ENCODE measurements around the gene ALOX12B.
A peak's percentile ranks its signal among the peaks of the same experiment; 100 is the strongest.
"Not testable (repeated sequence)": the region's sequence is repeated elsewhere in the genome, so short reads cannot be mapped to it uniquely, and the experiment has no call there.

ALOX12B gene

DNA sequence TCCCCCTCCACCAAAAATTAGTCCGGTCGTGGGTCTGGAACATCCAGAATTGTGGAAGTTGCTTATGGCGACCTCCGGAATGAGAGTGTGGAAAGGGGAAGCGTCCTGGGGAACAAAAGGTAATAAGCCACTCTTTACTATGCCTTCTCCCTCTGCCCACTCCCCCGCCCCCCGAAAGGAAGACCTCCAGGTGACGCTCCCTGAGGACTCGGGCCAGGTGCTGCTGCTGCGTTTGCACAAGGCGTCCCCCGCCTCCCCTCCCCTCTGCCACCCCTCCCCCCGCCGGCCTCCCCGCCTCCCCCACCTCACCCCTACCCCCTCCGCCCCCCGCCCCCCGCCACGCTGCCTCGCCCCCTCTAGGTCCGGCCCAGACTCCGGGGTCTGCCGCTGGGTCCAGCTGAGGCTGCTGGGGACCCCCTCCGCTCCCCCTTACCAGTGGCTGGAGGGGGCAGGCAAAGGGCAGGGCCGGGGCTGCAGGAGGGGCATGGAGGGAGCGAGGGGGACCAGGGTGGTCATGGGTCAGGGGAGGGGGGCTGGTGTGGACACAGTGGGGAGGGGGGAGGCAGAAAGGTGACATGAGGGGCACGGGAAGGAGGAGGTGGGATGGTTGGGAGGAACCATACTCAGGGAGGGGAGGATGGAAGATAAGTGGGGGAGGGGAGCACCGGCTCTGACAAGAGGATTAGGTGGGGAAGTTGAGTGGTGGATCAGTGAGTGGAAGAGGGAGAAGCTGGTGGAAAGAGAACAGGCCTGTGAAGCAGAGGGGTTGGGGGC lies 23.6 kb downstream of the ALOX12B start:
- DNase-seq: no peak

DNA sequence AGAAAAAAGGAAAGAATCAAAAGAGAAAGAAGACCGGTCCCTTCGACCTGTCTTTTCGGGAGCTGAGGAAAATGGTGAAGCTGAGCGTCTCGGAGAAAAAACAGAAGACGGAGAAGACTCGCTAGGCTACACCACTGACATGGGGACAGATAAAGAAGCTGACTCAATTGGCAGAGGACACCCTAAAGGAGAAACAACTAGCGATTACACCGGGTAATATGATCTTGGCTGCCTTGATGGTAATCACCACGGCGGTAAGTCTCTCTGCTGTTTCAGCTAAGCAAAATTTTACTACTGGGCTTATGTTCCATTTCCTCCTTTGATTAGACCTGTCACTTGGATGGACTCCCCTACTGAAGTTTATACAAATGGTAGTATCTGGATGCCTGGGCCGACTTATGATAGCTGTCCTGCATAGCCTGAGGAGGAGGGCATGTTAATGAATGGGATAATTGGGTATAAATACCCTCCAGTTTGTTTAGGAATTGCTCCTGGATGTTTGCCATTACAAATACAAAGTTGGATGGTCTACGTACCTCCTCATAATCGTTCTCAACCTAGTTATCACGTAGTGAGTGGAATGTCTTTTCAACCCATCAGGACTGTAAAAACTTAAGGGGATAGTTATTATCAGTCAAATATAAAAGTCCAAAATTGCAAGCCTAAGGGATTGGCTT lies 24.6 kb downstream of the ALOX12B start:
- DNase-seq: no peak

DNA sequence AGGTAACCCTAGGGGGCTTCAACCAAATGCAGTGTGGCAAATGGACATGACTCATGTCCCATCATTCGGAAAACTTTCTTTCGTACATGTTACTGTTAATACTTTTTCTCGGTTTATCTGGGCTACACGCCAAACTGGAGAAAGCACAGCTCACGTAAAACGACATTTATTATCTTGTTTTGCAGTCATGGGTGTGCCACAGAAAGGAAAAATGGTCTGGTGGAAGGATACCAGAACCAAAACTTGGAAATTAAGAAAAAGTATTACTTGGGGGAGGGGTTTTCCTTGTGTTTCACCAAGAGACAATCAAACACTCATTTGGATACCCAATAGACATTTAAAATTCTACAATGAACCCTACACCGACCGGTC lies 25.1 kb downstream of the ALOX12B start:
- DNase-seq: no peak

DNA sequence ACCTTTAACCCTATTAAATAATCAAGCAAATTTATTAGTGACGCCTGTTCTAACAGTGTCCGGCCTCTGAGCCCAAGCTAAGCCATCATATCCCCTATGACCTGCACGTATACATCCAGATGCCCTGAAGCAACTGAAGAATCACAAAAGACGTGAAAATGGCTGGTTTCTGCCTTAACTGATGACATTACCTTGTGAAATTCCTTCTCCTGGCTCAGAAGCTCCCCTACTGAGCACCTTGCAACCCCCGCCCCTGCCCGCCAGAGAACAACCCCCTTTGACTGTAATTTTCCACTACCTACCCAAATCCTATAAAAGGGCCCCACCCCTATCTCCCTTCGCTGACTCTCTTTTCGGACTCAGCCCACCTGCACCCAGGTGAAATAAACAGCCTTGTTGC lies 25.7 kb downstream of the ALOX12B start:
- not testable (repeated sequence) for DNase-seq

DNA sequence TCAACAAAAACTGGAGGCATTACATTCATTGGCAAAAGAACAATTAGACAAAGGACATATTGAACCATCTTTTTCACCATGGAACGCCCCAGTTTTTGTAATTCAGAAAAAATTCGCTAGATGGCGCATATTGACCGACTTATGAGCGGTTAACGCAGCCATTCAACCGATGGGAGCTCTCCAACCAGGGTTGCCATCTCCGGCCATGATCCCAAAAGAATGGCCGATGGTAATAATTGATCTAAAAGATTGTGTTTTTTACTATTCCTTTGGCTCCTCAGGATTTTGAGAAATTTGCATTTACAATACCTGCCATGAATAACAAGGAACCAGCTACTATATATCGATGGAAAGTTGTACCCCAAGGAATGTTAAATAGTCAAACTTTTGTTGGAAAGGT lies 27.2 kb downstream of the ALOX12B start:
- peak; percentile 83 to 92 (median 86) for DNase-seq

DNA sequence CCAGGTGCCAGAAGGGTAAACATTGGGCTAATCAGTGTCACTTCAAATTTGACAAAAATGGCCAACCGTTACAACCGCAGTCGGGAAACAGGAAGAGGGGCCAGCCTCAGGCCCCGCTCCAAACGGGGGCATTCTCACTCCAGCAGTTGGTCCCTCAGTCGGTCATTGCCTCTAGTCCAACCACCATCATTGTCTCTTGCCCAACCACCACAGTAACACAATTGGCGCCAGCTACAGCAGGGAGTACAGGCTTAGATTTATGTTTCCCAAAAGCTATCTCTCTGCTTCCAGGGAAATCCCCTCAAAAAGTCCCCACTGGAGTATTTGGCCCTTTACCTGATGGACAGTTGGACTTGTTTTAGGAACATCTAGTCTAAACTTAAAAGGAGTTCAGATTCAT lies 28.4 kb downstream of the ALOX12B start:
- peak in 1 of 3 donors; percentile 34 for DNase-seq

DNA sequence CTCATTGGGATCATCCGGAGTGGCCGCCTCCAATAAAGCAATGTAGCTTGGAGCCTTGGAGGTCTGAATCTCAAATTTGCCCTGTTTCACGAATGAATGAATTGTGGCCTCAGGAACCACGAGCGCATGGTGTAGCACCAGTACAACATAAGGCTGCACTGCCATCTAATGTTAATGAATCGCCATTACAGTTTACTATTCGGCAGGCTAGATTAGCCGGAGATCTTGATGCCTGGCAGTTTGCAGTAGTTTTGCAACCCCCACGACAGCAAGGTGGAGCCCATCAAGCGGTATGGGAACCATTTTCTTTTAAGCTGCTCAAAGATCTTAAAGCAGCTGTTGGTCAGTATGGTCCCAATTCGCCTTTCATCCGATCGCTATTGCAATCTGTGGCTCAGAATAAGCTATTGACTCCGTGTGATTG lies 29.8 kb downstream of the ALOX12B start:
- DNase-seq: peak; percentile 83 to 92 (median 89)

DNA sequence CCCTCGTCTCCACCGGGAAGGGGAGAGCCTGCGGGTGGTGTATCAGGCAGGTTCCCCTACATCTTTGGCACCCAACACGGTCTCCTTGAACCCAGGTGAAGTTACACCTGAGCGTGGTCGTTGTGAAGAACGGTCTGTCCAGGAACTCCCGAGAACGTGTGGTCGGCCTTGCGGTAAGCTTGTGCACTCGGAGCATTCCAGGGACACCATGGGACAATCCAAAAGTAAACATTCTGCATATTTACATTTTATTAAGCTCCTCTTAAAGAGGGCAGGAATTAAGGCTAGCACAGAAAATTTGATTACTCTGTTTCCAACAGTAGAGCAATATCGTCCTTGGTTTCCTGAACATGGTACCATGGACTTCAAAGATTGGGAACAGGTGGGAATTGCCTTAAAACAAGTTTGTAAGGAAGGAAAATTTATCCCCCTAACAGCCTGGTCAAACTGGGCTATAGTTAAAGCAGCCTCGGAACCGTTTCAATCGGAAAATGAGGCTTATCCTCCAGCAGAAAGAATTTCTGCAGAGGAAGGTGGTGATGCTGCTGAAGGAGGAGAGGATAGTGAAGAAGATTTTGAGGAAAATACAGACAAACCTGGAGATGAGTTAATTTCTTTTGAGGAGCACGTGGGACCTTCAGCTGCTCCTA lies 30.4 kb downstream of the ALOX12B start:
- no peak for DNase-seq

DNA sequence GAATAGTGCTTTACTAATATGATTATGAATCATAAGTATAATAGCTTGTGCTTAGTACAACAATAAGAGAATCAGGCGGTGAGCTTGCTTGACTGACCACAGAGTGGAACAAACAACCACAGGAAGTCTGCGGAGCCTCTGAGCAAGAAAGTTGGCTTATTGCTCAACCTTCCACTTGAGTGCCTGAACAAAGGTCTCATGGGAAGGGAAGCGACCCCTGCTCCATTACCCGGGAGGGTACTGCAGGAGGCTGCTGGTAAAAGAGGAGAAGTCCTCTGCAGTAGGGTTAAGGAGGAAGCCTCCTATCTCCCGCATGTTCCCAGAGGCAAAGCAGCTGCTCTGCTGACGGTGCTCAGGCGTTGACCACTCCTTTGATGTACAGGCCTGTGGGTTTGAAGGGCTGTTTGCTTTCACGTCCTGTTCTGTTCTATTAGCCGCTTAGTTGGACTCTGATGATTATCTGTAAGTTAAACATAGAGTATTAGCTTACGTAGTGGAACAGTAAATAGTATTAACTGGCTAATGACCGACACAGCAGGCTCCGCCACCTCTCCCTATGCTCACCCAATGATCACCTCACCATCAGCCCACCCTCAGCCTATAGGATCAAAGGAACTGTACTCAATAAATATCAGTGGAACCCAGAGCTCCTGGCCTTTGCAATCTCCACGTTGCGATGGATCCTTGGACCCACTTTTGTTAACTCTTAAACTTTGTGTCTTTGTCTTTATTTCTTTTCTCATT lies 31.1 kb downstream of the ALOX12B start:
- peak; percentile 81 to 93 (median 91) for DNase-seq

DNA sequence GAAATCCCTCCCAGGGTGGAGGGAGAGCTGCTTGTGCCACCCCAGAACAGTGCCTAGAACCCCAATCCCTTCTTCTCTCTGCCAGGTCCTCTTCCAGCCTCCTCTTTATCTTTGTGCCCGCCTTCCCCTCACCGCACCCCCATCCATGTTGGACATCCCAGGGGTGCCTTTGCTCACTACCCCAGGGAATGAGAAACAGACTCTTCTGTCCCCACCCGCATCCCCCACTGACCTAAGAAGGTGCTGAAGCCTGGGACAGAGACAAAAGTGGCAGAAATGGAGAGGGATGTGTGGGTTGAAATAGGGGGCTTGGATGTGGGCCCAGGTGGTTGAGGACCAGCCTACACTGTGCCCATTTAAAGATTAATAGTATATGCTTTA lies 31.7 kb downstream of the ALOX12B start:
- DNase-seq: no peak

DNA sequence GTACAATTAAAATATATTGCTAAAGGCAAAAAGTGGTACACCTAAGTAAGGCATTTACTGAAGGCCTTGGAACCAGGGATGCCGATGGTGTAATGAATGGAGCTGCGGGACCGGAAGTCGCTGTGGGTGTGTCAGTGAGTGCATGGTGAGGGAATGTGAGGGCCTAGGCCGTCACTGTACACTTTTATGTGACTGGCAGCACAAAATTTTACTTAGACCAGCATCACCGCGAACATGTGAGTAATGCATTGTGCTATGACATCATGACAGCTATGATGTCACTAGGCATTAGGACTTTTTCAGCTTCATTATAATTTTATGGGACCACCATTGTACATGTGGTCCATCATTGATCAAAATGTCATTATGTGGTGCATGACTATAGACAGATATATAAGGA lies 33.9 kb downstream of the ALOX12B start:
- DNase-seq: no peak

DNA sequence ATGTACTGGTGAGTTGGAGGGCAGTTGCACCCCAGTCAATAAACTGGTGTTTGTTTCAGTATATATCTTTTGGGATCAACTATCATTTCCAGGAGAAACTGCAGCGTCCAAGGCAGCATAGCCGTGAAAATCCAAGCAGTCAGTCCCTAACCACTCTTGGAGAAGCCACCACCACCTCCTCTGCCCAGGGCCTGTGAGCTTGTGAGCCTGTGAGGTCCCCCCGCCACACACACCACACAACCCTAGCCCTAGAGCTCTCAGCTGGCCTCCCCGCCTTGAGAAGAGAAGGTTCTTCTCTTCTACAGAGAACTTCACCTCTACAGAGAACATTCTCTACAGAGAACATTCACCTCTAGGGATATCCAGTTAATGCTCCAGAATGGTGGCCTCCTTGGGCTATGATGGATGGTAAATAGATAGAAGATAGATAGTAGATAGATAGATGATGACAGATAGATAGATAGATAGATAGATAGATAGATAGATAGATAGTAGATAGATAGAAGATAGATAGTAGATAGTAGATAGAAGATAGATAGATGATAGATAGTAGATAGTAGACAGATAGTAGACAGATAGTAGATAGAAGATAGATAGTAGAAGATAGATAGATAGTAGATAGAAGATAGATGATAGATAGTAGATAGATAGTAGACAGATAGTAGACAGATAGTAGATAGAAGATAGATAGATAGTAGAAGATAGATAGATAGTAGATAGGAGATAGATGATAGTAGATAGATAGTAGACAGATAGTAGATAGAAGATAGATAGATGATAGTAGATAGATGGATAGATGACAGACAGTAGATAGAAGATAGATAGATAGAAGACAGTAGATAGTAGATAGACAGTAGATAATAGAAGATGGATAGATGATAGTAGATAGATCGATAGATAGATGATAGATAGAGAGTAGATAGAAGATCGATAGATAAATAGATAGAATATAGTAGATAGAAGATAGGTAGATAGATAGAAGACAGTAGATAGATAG lies 35.0 kb downstream of the ALOX12B start:
- DNase-seq: no peak

DNA sequence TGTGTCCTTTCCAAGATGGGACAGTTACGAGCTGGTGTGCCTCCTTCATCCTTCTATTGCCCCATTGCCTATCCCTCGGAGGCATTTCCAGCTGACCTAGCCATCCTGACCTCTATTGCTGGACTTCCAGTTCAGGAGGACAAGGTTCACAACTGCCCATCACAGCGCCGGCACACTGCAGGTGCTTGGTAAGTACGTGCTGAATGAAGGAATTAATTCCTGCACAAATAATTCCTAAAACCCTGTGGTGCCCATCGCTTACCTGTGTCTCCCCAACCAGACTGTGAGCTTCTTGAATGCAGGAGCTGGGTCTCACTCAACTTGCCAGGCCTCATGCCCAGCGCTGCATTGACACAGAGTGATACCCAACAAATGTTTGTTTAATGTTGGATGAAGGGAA lies 35.7 kb downstream of the ALOX12B start:
- DNase-seq: no peak

DNA sequence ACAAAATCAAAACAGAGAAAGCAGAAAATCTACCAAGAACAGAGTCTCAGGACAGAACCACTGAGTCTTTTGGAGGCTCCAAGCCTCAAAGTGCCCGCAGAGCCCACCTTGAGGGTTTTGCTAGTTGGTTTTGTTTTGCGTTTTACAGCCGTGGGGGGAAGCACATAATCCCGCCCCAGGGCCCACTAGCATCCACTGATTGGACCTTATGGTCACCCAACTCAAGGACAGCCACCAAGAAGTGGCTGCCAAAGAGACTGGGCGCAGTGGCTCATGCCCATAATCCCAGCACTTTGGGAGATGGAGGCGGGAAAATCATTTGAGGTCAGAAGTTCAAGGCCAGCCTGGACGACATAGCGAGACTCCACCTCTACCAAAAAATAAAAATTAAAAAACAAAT lies 38.8 kb downstream of the ALOX12B start:
- no peak for DNase-seq

DNA sequence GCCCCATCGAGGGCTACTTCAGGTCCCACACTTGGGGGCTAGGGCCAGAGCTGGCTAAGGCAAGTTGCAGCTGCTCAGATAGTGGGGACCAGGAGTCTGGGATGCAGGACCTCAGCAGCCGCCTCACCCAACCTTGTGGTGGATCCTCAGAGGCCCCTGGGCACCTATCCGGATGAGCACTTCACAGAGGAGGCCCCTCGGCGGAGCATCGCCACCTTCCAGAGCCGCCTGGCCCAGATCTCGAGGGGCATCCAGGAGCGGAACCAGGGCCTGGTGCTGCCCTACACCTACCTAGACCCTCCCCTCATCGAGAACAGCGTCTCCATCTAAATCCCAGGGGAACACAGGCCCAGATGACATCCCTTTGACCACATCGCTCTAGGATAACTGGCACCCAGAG lies 39.3 kb downstream of the ALOX12B start:
- no peak for DNase-seq

DNA sequence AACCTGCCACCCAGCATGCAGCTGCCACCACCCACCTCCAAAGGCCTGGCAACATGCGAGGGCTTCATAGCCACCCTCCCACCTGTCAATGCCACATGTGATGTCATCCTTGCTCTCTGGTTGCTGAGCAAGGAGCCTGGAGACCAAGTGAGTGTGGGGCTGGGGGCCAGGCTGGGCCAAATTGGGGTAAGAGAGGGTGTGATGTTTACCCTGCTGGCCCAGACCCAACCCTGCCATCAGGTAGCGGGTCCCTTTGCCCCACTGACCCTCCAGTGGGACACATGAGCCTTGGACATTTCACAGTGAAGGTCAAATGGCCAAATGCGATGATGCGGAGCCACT lies 39.8 kb downstream of the ALOX12B start:
- DNase-seq: no peak

DNA sequence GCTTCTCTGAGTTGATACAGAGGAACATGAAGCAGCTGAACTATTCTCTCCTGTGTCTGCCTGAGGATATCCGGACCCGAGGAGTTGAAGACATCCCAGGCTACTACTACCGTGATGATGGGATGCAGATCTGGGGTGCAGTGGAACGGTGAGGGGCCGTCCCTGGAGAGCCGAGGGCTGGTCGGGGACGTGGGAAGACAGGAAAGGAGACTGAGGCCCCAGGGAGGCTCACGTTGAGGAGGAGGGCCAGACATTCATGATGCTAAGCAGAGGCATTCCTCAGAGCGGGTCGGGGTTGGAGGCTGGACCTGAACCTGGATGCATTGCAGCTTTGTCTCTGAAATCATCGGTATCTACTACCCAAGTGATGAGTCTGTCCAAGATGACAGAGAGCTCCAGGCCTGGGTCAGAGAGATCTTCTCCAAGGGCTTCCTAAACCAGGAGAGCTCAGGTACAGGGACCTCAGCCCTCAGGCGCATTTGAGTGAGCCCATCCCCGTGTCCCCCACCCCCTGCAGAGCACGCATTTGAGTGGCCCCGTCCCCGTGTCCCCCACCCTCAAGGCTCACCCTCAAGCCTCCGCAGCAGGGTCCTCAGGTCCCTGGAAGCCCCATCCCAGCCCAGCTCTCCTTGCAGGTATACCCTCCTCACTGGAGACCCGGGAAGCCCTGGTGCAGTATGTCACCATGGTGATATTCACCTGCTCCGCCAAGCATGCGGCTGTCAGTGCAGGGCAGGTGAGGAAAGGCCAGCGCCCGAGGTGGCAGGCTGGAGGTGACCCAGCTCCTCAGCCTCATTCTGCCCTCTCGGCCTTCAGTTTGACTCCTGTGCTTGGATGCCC lies 40.4 kb downstream of the ALOX12B start:
- no peak for DNase-seq

DNA sequence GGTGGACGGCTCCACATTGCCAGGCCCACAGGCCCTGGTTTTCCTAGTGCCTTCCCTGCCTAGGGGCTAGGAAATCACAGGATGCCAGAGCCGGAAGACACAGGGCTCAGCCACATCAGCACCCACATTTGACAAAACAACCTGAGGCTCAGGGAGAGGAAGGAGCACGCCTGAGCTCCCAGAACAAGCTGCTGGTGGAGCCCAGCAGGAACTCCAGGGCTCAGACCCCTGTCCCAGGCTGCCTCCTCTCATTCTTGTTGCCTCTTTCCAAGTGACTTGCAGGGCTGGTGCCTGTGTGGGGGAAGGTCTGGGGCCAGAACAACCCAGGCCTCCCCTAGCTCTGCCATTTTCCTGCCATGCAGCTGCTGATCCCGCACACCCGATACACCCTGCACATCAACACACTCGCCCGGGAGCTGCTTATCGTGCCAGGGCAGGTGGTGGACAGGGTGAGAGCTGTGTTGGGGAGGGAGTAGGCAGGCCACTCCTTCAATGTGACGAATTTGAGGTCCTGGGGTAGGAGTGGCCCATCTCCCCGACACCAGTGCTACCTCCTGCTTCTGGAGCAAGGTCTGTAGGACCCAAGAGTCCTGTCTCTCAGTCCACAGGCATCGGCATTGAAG lies 41.1 kb downstream of the ALOX12B start:
- no peak for DNase-seq

DNA sequence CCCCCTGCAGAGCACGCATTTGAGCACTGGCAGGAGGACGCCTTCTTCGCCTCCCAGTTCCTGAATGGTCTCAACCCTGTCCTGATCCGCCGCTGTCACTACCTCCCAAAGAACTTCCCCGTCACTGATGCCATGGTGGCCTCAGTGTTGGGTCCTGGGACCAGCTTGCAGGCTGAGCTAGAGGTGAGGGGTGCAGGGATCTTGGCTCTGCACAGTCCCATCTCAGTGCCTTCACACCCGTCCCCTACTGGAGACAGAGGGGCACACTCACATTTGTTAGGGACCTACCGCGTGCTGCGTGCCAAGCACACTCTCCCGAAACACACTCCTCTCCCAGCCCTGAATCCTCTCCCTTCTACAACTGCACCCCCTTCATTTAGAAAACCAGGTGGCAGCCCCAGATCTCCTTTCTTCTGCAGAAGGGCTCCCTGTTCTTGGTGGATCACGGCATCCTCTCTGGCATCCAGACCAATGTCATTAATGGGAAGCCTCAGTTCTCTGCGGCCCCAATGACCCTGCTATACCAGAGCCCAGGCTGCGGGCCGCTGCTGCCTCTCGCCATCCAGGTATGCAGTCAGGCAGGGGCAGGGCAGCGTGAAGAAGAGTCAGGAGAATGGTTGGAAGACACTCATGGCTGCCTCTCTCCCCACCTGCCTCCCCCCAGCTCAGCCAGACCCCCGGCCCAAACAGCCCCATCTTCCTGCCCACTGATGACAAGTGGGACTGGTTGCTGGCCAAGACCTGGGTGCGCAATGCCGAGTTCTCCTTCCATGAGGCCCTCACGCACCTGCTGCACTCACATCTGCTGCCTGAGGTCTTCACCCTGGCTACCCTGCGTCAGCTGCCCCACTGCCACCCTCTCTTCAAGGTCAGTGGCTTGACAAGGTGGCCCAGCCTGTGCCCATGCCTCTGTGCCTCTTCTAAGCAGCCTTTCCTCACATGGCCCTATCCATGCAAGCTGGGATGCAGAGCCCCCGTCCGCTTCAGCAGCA lies 42.4 kb downstream of the ALOX12B start:
- DNase-seq: no peak

DNA sequence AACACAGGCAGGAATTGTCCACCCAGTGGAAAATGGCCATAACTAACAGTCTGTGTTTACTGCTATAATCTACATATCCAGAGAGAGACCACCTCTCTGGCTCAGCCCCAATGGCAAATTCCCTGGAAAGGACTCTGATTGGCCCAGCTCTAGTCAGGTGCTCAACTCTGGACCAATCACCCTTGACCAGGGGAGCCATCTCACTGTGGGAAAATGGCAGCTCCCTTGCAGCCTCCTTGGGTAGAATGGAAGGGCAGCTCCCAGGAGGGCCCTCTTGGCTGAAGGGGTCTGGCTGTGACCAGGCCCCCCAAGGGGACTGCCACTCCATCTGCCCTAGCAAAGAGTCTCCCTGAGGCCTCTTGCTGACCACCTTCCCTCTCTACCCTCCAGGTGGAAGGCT lies 45.5 kb downstream of the ALOX12B start:
- no peak for DNase-seq

Data from suppressor macrophage treated with lipopolysaccharide for 1 hour (primary cell).